HepG2 (cell line): ENCODE measurements around the gene BGN. TPM values are rescaled to one million over a fixed set of nuclear protein-coding genes. Genes with fewer than 3 reads are reported as not detected.

Source experiments
- ETV6 ChIP-seq: sonication (generic); formaldehyde crosslinking; conservative IDR thresholded peaks from 2 replicates; pipeline ENCODE4 v1.4.0; 2020; ENCODE audit warnings: missing genetic modification reagents
- MAFK ChIP-seq, 2 experiments: IDR thresholded peaks in 1 of 2; conservative IDR thresholded peaks in 1 of 2; 2 replicates each; pipeline ENCODE4 v1.6.1; 2011; ENCODE audit warnings: improper control_type of control experiment in 2 of 2, low read length in 2 of 2
- MTF2 ChIP-seq: sonication (generic); formaldehyde crosslinking; IDR thresholded peaks from 2 replicates; pipeline ENCODE4 v1.5.0; 2020; ENCODE audit warnings: missing genetic modification reagents, borderline replicate concordance
- ZNF225 ChIP-seq: sonication (generic); formaldehyde crosslinking; IDR thresholded peaks from 2 replicates; pipeline ENCODE4 v1.4.0; 2020; ENCODE audit warnings: mild to moderate bottlenecking, missing genetic modification reagents
- ZNF484 ChIP-seq: sonication (generic); formaldehyde crosslinking; IDR thresholded peaks from 2 replicates; pipeline ENCODE4 v1.5.1; 2020; ENCODE audit warnings: mild to moderate bottlenecking, low read depth, missing genetic modification reagents, borderline replicate concordance
- ZNF567 ChIP-seq: sonication (generic); formaldehyde crosslinking; IDR thresholded peaks from 2 replicates; pipeline ENCODE4 v1.8.1; 2023; ENCODE audit warnings: mild to moderate bottlenecking, missing genetic modification reagents, borderline replicate concordance
- polyA plus RNA-seq, 8 experiments: library from polyadenylated mRNA; depleted of rRNA in 3 of 8; stranded (reverse) in 7 of 8; unstranded in 1 of 8; fragments of >200 nt; fragmentation: Illumina TruSeq in 4 of 8; extraction: Trizol in 4 of 8; gene quantifications; 2 replicates each; pipeline versions ENCODE4 v1.2.1 to v1.2.3, GENCODE V29; 2011 to 2016; ENCODE audit warnings: low read depth in 4 of 8, missing spikeins in 1 of 8, mixed read lengths in 1 of 8; ENCODE audit not compliant: insufficient read depth in 1 of 8
- total RNA-seq, 5 experiments: library from RNA; depleted of rRNA; stranded (reverse); fragments of >200 nt; fragmentation: Illumina TruSeq; extraction: Trizol; gene quantifications; 2 replicates each; pipeline ENCODE4 v1.2.3, GENCODE V29; 2016; ENCODE audit warnings: low read depth in 1 of 5
- TF ChIP-seq, protein P1 (sequence below): sonication (generic); formaldehyde crosslinking; IDR thresholded peaks from 2 replicates; pipeline ENCODE4 v1.4.0; 2020; ENCODE audit warnings: missing genetic modification reagents, borderline replicate concordance
- TF ChIP-seq, protein P2 (sequence below), 2 experiments: IDR thresholded peaks; 2 replicates each; pipeline ENCODE4 v1.6.1; 2011 to 2012; ENCODE audit warnings: low read length in 2 of 2, borderline replicate concordance in 1 of 2, low read depth in 1 of 2, mild to moderate bottlenecking in 1 of 2, moderate library complexity in 1 of 2
- TF ChIP-seq, protein P3 (sequence below): sonication (generic); formaldehyde crosslinking; IDR thresholded peaks from 2 replicates; pipeline ENCODE4 v1.4.0; 2020; ENCODE audit warnings: missing genetic modification reagents

Gene BGN
- total and polyA plus RNA-seq, 2 of the 13 experiments (the other 11 are each of a cell fraction or from before 2014, with no cell fraction given) = 0.18 to 0.63 TPM

DNA sequence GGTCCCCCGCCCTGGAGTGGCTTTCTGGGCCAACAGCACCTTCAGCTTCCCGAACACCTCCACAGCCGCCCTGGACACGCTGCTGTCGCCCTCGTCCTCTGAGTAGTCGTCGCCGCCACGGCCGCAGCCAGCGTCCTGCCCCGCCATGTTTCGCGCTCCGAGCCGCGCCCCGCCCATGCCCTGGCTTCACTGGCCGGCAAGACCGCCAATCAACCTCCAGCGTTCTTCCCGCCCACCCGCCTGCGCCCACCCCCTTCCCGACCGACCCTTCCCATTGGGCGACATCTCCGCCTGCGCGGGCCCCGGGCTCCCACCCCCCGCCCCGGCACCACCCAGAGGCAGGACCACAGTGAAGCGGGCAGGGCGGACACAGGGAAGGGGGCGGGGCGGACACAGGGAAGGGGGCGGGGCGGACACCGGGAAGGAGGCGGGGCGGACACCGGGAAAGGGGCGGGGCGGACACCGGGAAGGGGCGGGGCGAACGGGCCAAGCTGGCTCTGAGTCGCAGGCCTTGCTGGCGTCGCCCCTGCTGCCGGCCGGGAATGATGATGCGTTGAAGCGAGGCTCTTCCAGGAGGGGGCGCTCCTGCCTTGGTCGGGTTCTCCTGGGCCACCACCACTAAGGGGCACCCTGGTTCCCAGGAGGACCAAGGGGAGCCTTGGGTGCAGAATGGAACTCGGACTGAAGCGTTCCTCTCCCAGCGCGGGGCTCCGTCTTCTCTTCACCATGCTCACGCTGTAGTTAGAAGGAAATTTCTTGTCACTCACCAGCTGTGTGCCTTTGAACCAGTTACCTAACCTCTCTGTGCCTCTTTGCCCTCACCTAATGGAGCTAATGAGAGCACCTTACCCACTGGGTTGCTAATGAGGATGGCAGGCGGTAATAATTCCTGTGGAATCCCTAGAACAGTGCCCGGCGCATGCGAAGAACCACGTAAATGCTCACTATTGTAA is 24.1 kb upstream of the BGN start, which contains the start of gene HAUS7 (continued):
- TF ChIP-seq, protein P1, sequence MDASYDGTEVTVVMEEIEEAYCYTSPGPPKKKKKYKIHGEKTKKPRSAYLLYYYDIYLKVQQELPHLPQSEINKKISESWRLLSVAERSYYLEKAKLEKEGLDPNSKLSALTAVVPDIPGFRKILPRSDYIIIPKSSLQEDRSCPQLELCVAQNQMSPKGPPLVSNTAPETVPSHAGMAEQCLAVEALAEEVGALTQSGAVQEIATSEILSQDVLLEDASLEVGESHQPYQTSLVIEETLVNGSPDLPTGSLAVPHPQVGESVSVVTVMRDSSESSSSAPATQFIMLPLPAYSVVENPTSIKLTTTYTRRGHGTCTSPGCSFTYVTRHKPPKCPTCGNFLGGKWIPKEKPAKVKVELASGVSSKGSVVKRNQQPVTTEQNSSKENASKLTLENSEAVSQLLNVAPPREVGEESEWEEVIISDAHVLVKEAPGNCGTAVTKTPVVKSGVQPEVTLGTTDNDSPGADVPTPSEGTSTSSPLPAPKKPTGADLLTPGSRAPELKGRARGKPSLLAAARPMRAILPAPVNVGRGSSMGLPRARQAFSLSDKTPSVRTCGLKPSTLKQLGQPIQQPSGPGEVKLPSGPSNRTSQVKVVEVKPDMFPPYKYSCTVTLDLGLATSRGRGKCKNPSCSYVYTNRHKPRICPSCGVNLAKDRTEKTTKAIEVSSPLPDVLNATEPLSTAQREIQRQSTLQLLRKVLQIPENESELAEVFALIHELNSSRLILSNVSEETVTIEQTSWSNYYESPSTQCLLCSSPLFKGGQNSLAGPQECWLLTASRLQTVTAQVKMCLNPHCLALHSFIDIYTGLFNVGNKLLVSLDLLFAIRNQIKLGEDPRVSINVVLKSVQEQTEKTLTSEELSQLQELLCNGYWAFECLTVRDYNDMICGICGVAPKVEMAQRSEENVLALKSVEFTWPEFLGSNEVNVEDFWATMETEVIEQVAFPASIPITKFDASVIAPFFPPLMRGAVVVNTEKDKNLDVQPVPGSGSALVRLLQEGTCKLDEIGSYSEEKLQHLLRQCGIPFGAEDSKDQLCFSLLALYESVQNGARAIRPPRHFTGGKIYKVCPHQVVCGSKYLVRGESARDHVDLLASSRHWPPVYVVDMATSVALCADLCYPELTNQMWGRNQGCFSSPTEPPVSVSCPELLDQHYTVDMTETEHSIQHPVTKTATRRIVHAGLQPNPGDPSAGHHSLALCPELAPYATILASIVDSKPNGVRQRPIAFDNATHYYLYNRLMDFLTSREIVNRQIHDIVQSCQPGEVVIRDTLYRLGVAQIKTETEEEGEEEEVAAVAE (CRISPR knock-in tag) = no peak
- TF ChIP-seq, protein P2, sequence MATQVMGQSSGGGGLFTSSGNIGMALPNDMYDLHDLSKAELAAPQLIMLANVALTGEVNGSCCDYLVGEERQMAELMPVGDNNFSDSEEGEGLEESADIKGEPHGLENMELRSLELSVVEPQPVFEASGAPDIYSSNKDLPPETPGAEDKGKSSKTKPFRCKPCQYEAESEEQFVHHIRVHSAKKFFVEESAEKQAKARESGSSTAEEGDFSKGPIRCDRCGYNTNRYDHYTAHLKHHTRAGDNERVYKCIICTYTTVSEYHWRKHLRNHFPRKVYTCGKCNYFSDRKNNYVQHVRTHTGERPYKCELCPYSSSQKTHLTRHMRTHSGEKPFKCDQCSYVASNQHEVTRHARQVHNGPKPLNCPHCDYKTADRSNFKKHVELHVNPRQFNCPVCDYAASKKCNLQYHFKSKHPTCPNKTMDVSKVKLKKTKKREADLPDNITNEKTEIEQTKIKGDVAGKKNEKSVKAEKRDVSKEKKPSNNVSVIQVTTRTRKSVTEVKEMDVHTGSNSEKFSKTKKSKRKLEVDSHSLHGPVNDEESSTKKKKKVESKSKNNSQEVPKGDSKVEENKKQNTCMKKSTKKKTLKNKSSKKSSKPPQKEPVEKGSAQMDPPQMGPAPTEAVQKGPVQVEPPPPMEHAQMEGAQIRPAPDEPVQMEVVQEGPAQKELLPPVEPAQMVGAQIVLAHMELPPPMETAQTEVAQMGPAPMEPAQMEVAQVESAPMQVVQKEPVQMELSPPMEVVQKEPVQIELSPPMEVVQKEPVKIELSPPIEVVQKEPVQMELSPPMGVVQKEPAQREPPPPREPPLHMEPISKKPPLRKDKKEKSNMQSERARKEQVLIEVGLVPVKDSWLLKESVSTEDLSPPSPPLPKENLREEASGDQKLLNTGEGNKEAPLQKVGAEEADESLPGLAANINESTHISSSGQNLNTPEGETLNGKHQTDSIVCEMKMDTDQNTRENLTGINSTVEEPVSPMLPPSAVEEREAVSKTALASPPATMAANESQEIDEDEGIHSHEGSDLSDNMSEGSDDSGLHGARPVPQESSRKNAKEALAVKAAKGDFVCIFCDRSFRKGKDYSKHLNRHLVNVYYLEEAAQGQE (IDR thresholded peaks at IDR 0.05; ENCODE audit: borderline replicate concordance in 1 of 2, low read depth in 1 of 2, low read length in 2 of 2) = no peak
- TF ChIP-seq MTF2 (CRISPR knock-in tag) (no peak), ZNF567 (CRISPR knock-in tag) (no peak), MAFK (conservative IDR thresholded peaks at IDR 0.05 in 1 of 2, IDR thresholded peaks at IDR 0.05 in 1 of 2; ENCODE audit: low read length in 2 of 2) (no peak), ZNF225 (CRISPR knock-in tag) (no peak), ZNF484 (CRISPR knock-in tag) (no peak), ETV6 (CRISPR knock-in tag) (no peak)
- TF ChIP-seq, protein P3, sequence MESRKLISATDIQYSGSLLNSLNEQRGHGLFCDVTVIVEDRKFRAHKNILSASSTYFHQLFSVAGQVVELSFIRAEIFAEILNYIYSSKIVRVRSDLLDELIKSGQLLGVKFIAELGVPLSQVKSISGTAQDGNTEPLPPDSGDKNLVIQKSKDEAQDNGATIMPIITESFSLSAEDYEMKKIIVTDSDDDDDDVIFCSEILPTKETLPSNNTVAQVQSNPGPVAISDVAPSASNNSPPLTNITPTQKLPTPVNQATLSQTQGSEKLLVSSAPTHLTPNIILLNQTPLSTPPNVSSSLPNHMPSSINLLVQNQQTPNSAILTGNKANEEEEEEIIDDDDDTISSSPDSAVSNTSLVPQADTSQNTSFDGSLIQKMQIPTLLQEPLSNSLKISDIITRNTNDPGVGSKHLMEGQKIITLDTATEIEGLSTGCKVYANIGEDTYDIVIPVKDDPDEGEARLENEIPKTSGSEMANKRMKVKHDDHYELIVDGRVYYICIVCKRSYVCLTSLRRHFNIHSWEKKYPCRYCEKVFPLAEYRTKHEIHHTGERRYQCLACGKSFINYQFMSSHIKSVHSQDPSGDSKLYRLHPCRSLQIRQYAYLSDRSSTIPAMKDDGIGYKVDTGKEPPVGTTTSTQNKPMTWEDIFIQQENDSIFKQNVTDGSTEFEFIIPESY (CRISPR knock-in tag) = no peak
